H9 (cell line): ENCODE measurements around the gene CENPL. TPM values are rescaled to one million over a fixed set of nuclear protein-coding genes. Genes with fewer than 3 reads are reported as not detected.
A peak's percentile ranks its signal among the peaks of the same experiment; 100 is the strongest.

Source experiments
- DNase-seq: peaks from one replicate; pipeline ENCODE4 v3.0.0-alpha.2; 2017
- H2AFZ ChIP-seq: one replicate; pipeline ENCODE4 v1.6.1; 2013; ENCODE audit warnings: mild to moderate bottlenecking, low read length, control low read depth, moderate library complexity
- H2AK5ac ChIP-seq: 2 replicates; pipeline ENCODE4 v1.6.1; 2013; ENCODE audit warnings: low read length, control low read depth, mixed read lengths; ENCODE audit not compliant: insufficient read length
- H2BK120ac ChIP-seq: one replicate; pipeline ENCODE4 v1.6.1; 2013; ENCODE audit warnings: low read depth, mild to moderate bottlenecking, low read length, control low read depth, inconsistent platforms; ENCODE audit not compliant: poor library complexity, severe bottlenecking
- H2BK12ac ChIP-seq: 2 replicates; pipeline ENCODE4 v1.6.1; 2013; ENCODE audit warnings: low read length, control low read depth, mixed read lengths, low read depth; ENCODE audit not compliant: insufficient read length
- H2BK15ac ChIP-seq: 2 replicates; pipeline ENCODE4 v1.6.1; 2013; ENCODE audit warnings: low read depth, low read length, control low read depth
- H2BK20ac ChIP-seq: one replicate; pipeline ENCODE4 v1.6.1; 2013; ENCODE audit warnings: low read depth, mild to moderate bottlenecking, low read length, control low read depth, inconsistent platforms; ENCODE audit not compliant: poor library complexity, severe bottlenecking
- H2BK5ac ChIP-seq: 2 replicates; pipeline ENCODE4 v1.6.1; 2013; ENCODE audit warnings: low read length, control low read depth, mixed read lengths; ENCODE audit not compliant: insufficient read length
- H3K14ac ChIP-seq: 2 replicates; pipeline ENCODE4 v1.6.1; 2013; ENCODE audit warnings: low read length, control low read depth; ENCODE audit not compliant: insufficient read depth
- H3K18ac ChIP-seq: 2 replicates; pipeline ENCODE4 v1.6.1; 2013; ENCODE audit warnings: low read depth, mild to moderate bottlenecking, mixed read lengths, low read length, control low read depth; ENCODE audit not compliant: insufficient read length
- H3K23ac ChIP-seq: 2 replicates; pipeline ENCODE4 v1.6.1; 2013; ENCODE audit warnings: low read length, control low read depth, mixed read lengths, low read depth; ENCODE audit not compliant: insufficient read length
- H3K23me2 ChIP-seq: 2 replicates; pipeline ENCODE4 v1.6.1; 2013; ENCODE audit warnings: low read depth, mild to moderate bottlenecking, mixed read lengths, low read length, control low read depth; ENCODE audit not compliant: insufficient read length, poor library complexity, severe bottlenecking
- H3K27ac ChIP-seq: 2 replicates; pipeline ENCODE4 v1.5.1; 2013; ENCODE audit warnings: low read length, control low read depth, mixed read lengths, low read depth; ENCODE audit not compliant: insufficient read length
- H3K27me3 ChIP-seq: 2 replicates; pipeline ENCODE4 v1.6.1; 2013; ENCODE audit warnings: low read length, control low read depth, inconsistent platforms; ENCODE audit not compliant: insufficient read depth
- H3K4ac ChIP-seq: 2 replicates; pipeline ENCODE4 v1.6.1; 2013; ENCODE audit warnings: low read depth, mild to moderate bottlenecking, control low read depth, inconsistent platforms, low read length, moderate library complexity
- H3K4me1 ChIP-seq: 2 replicates; pipeline ENCODE4 v1.6.1; 2013; ENCODE audit warnings: low read length, control low read depth, inconsistent platforms; ENCODE audit not compliant: insufficient read depth
- H3K4me2 ChIP-seq: 2 replicates; pipeline ENCODE4 v1.6.1; 2013; ENCODE audit warnings: low read length, control low read depth, mixed read lengths; ENCODE audit not compliant: insufficient read length, insufficient read depth
- H3K56ac ChIP-seq: 2 replicates; pipeline ENCODE4 v1.6.1; 2013; ENCODE audit warnings: low read depth, mild to moderate bottlenecking, mixed read lengths, low read length, control low read depth; ENCODE audit not compliant: insufficient read length
- H3K79me1 ChIP-seq: 2 replicates; pipeline ENCODE4 v1.6.1; 2013; ENCODE audit warnings: low read depth, mild to moderate bottlenecking, moderate library complexity, low read length, control low read depth, inconsistent platforms; ENCODE audit not compliant: insufficient read depth, poor library complexity, severe bottlenecking
- H3K79me2 ChIP-seq: 2 replicates; pipeline ENCODE4 v1.6.1; 2013; ENCODE audit warnings: low read length, control low read depth, inconsistent platforms; ENCODE audit not compliant: insufficient read depth
- H3K9ac ChIP-seq: 2 replicates; pipeline ENCODE4 v1.6.1; 2013; ENCODE audit warnings: low read length, control low read depth, mixed read lengths; ENCODE audit not compliant: insufficient read length; ENCODE audit errors: extremely low read depth
- H3K9me3 ChIP-seq: one replicate; pipeline ENCODE4 v1.6.1; 2013; ENCODE audit warnings: low read depth, low read length, inconsistent platforms; ENCODE audit not compliant: control insufficient read depth
- H3T11ph ChIP-seq: one replicate; pipeline ENCODE4 v1.6.1; 2013; ENCODE audit warnings: mild to moderate bottlenecking, low read length, control low read depth, inconsistent platforms
- H4K20me1 ChIP-seq: one replicate; pipeline ENCODE4 v1.6.1; 2013; ENCODE audit not compliant: control insufficient read depth, insufficient read length, insufficient read depth
- H4K5ac ChIP-seq: 2 replicates; pipeline ENCODE4 v1.6.1; 2013; ENCODE audit warnings: low read depth, mild to moderate bottlenecking, mixed read lengths, low read length, control low read depth; ENCODE audit not compliant: insufficient read length
- H4K8ac ChIP-seq: replicated peaks from 2 replicates; pipeline ENCODE4 v1.6.1; 2013; ENCODE audit warnings: low read length, control low read depth, mixed read lengths, low read depth; ENCODE audit not compliant: insufficient read length
- H4K91ac ChIP-seq: 2 replicates; pipeline ENCODE4 v1.6.1; 2013; ENCODE audit warnings: low read depth, mild to moderate bottlenecking, moderate library complexity, mixed read lengths, low read length, control low read depth; ENCODE audit not compliant: insufficient read length
- H3K27ac Mint-ChIP-seq, 3 experiments: 2 replicates in 2 of 3; 3 replicates in 1 of 3; pipeline ENCODE4 v1.8.0; 2020 to 2021; ENCODE audit warnings: mixed read lengths in 3 of 3, mild to moderate bottlenecking in 1 of 3, moderate library complexity in 1 of 3
- H3K27me3 Mint-ChIP-seq: 2 replicates; pipeline ENCODE4 v1.8.0; 2021; ENCODE audit warnings: low read depth, mild to moderate bottlenecking, moderate library complexity, mixed read lengths
- H3K36me3 Mint-ChIP-seq, 3 experiments: 2 replicates in 2 of 3; 3 replicates in 1 of 3; pipeline ENCODE4 v1.8.0; 2020 to 2021; ENCODE audit warnings: low read depth in 3 of 3, mixed read lengths in 3 of 3; ENCODE audit not compliant: insufficient read depth in 1 of 3
- H3K4me1 Mint-ChIP-seq, 2 experiments: 2 replicates each; pipeline ENCODE4 v1.8.0; 2020; ENCODE audit warnings: mixed read lengths in 2 of 2
- H3K4me3 Mint-ChIP-seq, 2 experiments: 2 replicates in 1 of 2; 3 replicates in 1 of 2; pipeline ENCODE4 v1.8.0; 2020 to 2021; ENCODE audit warnings: mild to moderate bottlenecking in 2 of 2, mixed read lengths in 2 of 2, moderate library complexity in 1 of 2
- H3K9me3 Mint-ChIP-seq, 2 experiments: 2 replicates in 1 of 2; 3 replicates in 1 of 2; pipeline ENCODE4 v1.8.0; 2020; ENCODE audit warnings: mild to moderate bottlenecking in 2 of 2, mixed read lengths in 2 of 2, moderate library complexity in 1 of 2
- CTCF ChIP-seq: fragments of 200-600 bp; sonication (generic); conservative IDR thresholded peaks from 3 replicates; pipeline ENCODE4 v1.8.0; 2021; ENCODE audit warnings: antibody characterized with exemption, mild to moderate bottlenecking
- WGBS: extraction: QIAGEN DNeasy Blood & Tissue Kit; methylation state at CpG from one replicate; pipeline ENCODE4 v1.1.7; 2013; ENCODE audit warnings: missing lambda C conversion rate, low lambda C conversion rate, mixed read lengths; ENCODE audit not compliant: insufficient read length; ENCODE audit errors: extremely low coverage; 5-methylcytosine and 5-hydroxymethylcytosine counted together
- total RNA-seq: library from RNA; stranded (reverse); gene quantifications from 2 replicates; pipeline ENCODE4 v1.2.1, GENCODE V29; 2021

CENPL gene
- total RNA-seq, 1 experiment from 2014 or later = 14.4 TPM

- Histone ChIP-seq H3K4ac (no peak within 1 kb of the TSS; the same call in 1 of the 2 replicates), H2BK12ac (no peak within 1 kb of the TSS), H3K27me3 (no peaks in the 10 kb centered on the region), H3K18ac (peak within 1 kb of the TSS; percentile 89), H3K4me2 (peak within 1 kb of the TSS; percentile 96), H2AFZ (peak within 1 kb of the TSS; percentile 37), H3K56ac (peak within 1 kb of the TSS; percentile 27), H3T11ph (no peak within 1 kb of the TSS), H4K20me1 (no peaks in the 10 kb centered on the region), H2BK20ac (no peak within 1 kb of the TSS), H2AK5ac (no peak within 1 kb of the TSS), H3K79me1 (no peaks in the 10 kb centered on the region), H2BK15ac (no peak within 1 kb of the TSS), H2BK5ac (peak within 1 kb of the TSS; percentile 46), H3K23me2 (peaks cover 10% of the 10 kb centered on the region), H3K9me3 (no peaks in the 10 kb centered on the region), H3K23ac (no peak within 1 kb of the TSS), H3K14ac (peak within 1 kb of the TSS; percentile 99), H3K4me1 (no peaks in the 10 kb centered on the region), H4K5ac (peak within 1 kb of the TSS; percentile 95), H3K79me2 (peaks cover 16% of the 10 kb centered on the region; the same call in 1 of the 2 replicates), H3K27ac (peak within 1 kb of the TSS; percentile 68), H3K9ac (peak within 1 kb of the TSS; percentile 98), H2BK120ac (no peak within 1 kb of the TSS), H4K91ac (no peak within 1 kb of the TSS), H4K8ac (no peak within 1 kb of the TSS)
- Mint-ChIP-seq H3K36me3 (peaks cover 55 to 68% (median 59%) of the 10 kb centered on the region in 3 experiments), H3K27ac (peak within 1 kb of the TSS; percentile 99 to 100 (median 99)), H3K4me1 (peaks cover 33 to 45% of the 10 kb centered on the region in 2 experiments), H3K27me3 (peaks cover 3% of the 10 kb centered on the region; the same call in 1 of the 2 replicates), H3K4me3 (peak within 1 kb of the TSS; percentile 98 to 99), H3K9me3 (peaks cover 0 to 9% of the 10 kb centered on the region in 2 experiments; a peak in 2 of 5 replicates)
- TF ChIP-seq CTCF = no peak
- WGBS = no CpG with 5 or more reads among the region's 53 CpGs
- DNase-seq = peak; percentile 99
Measured at GRCh38 chr1:173868266-173869020, 43.8 kb upstream of the CENPL start, which contains the start of gene ZBTB37. Gene ZBTB37, plus strand, starts transcription at chr1:173868380. Its CDS starts 1,846 bp downstream, at chr1:173870226.
